GM23338 (cell line): Measurements from ENCODE around the gene CD47. TPM values are rescaled to one million over a fixed set of nuclear protein-coding genes. Genes with fewer than 3 reads are reported as not detected.

Experiments used
- ATAC-seq: fragments of 200-7000 bp; cut with Tn5 transposase; 3 replicates; pipeline ENCODE4 v1.9.1; 2020
- DNase-seq: peaks from one replicate; pipeline ENCODE4 v3.0.0-alpha.2; 2015; ENCODE audit warnings: low spot score
- H2AFZ ChIP-seq: fragments of 200-600 bp; sonication (generic); 2 replicates; pipeline ENCODE4 v1.8.0; 2016; ENCODE audit warnings: antibody characterized with exemption, mild to moderate bottlenecking, moderate library complexity
- H3F3A ChIP-seq: fragments of 200-600 bp; sonication (generic); replicated peaks from 2 replicates; pipeline ENCODE4 v1.8.0; 2017; ENCODE audit warnings: antibody characterized with exemption, mixed run types, low read depth
- H3K27ac ChIP-seq: fragments of 200-600 bp; sonication (generic); 2 replicates; pipeline ENCODE4 v1.6.1; 2016; ENCODE audit warnings: low read depth
- H3K27me3 ChIP-seq: fragments of 200-600 bp; sonication (generic); 2 replicates; pipeline ENCODE4 v1.8.0; 2016; ENCODE audit warnings: mild to moderate bottlenecking, mixed run types, moderate library complexity; ENCODE audit not compliant: insufficient read depth
- H3K36me3 ChIP-seq: fragments of 200-600 bp; sonication (generic); 2 replicates; pipeline ENCODE4 v1.8.0; 2016; ENCODE audit warnings: mild to moderate bottlenecking; ENCODE audit not compliant: insufficient read depth
- H3K4me1 ChIP-seq: fragments of 200-600 bp; sonication (generic); 2 replicates; pipeline ENCODE4 v1.8.0; 2016; ENCODE audit warnings: mild to moderate bottlenecking, moderate library complexity; ENCODE audit not compliant: insufficient read depth
- H3K4me2 ChIP-seq: fragments of 200-600 bp; sonication (generic); 2 replicates; pipeline ENCODE4 v1.7.1; 2017; ENCODE audit warnings: mixed run types
- H3K4me3 ChIP-seq: fragments of 200-600 bp; sonication (generic); 2 replicates; pipeline ENCODE4 v1.6.1; 2016; ENCODE audit warnings: mixed run types
- H3K79me2 ChIP-seq: fragments of 200-600 bp; sonication (generic); replicated peaks from 2 replicates; pipeline ENCODE4 v1.8.0; 2017; ENCODE audit warnings: mild to moderate bottlenecking; ENCODE audit not compliant: insufficient read depth
- H3K9me2 ChIP-seq: fragments of 200-600 bp; sonication (generic); 2 replicates; pipeline ENCODE4 v1.8.0; 2017; ENCODE audit not compliant: insufficient read depth
- H4K20me1 ChIP-seq: fragments of 200-600 bp; sonication (generic); replicated peaks from 2 replicates; pipeline ENCODE4 v1.8.0; 2017; ENCODE audit warnings: mild to moderate bottlenecking; ENCODE audit not compliant: insufficient read depth
- H3K27ac Mint-ChIP-seq: 2 replicates; pipeline ENCODE4 v1.8.0; 2020; ENCODE audit warnings: inconsistent platforms, mild to moderate bottlenecking, moderate library complexity, mixed read lengths
- H3K27me3 Mint-ChIP-seq: 3 replicates; pipeline ENCODE4 v1.8.0; 2022; ENCODE audit warnings: low read depth, mild to moderate bottlenecking, moderate library complexity, mixed read lengths, inconsistent platforms; ENCODE audit not compliant: insufficient read depth, poor library complexity
- H3K36me3 Mint-ChIP-seq: 3 replicates; pipeline ENCODE4 v1.8.0; 2021; ENCODE audit warnings: low read depth, mild to moderate bottlenecking, inconsistent platforms, moderate library complexity, mixed read lengths
- H3K4me1 Mint-ChIP-seq: 3 replicates; pipeline ENCODE4 v1.8.0; 2020; ENCODE audit warnings: mild to moderate bottlenecking, inconsistent platforms, mixed read lengths
- H3K4me3 Mint-ChIP-seq: 3 replicates; pipeline ENCODE4 v1.8.0; 2021; ENCODE audit warnings: moderate library complexity, mild to moderate bottlenecking, inconsistent platforms, mixed read lengths
- H3K9me3 Mint-ChIP-seq: 3 replicates; pipeline ENCODE4 v1.8.0; 2020; ENCODE audit warnings: moderate library complexity, mild to moderate bottlenecking, inconsistent platforms, mixed read lengths
- CREB1 ChIP-seq: fragments of 250-450 bp; sonication (Bioruptor Pico); IDR thresholded peaks from 2 replicates; pipeline ENCODE4 v1.5.0; 2020; ENCODE audit warnings: low read depth, mild to moderate bottlenecking, moderate library complexity
- EZH2 ChIP-seq: fragments of 200-600 bp; sonication (generic); IDR thresholded peaks from one replicate; pipeline ENCODE4 v1.8.0; 2017; ENCODE audit warnings: antibody characterized with exemption, mild to moderate bottlenecking, low read depth; ENCODE audit not compliant: unreplicated experiment
- EZH2phosphoT487 ChIP-seq: fragments of 200-600 bp; sonication (generic); IDR thresholded peaks from one replicate; pipeline ENCODE4 v1.8.1; 2018; ENCODE audit warnings: antibody characterized with exemption; ENCODE audit not compliant: unreplicated experiment
- JUNB ChIP-seq: IDR thresholded peaks from one replicate; pipeline ENCODE4 v1.6.1; 2016; ENCODE audit warnings: antibody characterized with exemption; ENCODE audit not compliant: unreplicated experiment
- NANOG ChIP-seq: IDR thresholded peaks from 2 replicates; pipeline ENCODE4 v1.6.1; 2016; ENCODE audit warnings: antibody characterized with exemption, borderline replicate concordance
- POLR2AphosphoS5 ChIP-seq: IDR thresholded peaks from 2 replicates; pipeline ENCODE4 v1.6.1; 2016; ENCODE audit warnings: antibody characterized with exemption, low read depth
- REST ChIP-seq: IDR thresholded peaks from one replicate; pipeline ENCODE4 v1.6.1; 2018; ENCODE audit warnings: antibody characterized with exemption; ENCODE audit not compliant: unreplicated experiment
- ZNF114 ChIP-seq: fragments of 250-450 bp; sonication (Bioruptor Pico); IDR thresholded peaks from 2 replicates; pipeline ENCODE4 v1.5.0; 2020; ENCODE audit warnings: mild to moderate bottlenecking, moderate library complexity
- ZNF331 ChIP-seq: fragments of 250-450 bp; sonication (Bioruptor Pico); IDR thresholded peaks from 2 replicates; pipeline ENCODE4 v1.5.0; 2020; ENCODE audit warnings: low read depth, mild to moderate bottlenecking, moderate library complexity
- polyA plus RNA-seq: library from polyadenylated mRNA; unstranded; fragments of >200 nt; fragmentation: Nextera tagmentation; extraction: Ambion mirVana; gene quantifications from 2 replicates; pipeline ENCODE4 v1.2.1, GENCODE V29; 2016
- total RNA-seq: library from RNA; depleted of rRNA; stranded (reverse); fragments of >200 nt; shearing (Covaris generic); gene quantifications from 2 replicates; pipeline ENCODE4 v1.2.3, GENCODE V29; 2014
- TF ChIP-seq, protein P1 (sequence below): fragments of 250-450 bp; sonication (Bioruptor Pico); IDR thresholded peaks from 2 replicates; pipeline ENCODE4 v1.5.0; 2020; ENCODE audit warnings: mild to moderate bottlenecking, moderate library complexity
- TF ChIP-seq, protein P2 (sequence below): IDR thresholded peaks from 2 replicates; pipeline ENCODE4 v1.6.1; 2016; ENCODE audit warnings: antibody characterized with exemption
- TF ChIP-seq, protein P3 (sequence below), 2 experiments: fragments of 200-600 bp in 1 of 2; sonication (generic) in 1 of 2; conservative IDR thresholded peaks; 2 replicates each; pipeline versions ENCODE4 v1.5.1 to v1.6.1; 2016 to 2017; ENCODE audit warnings: antibody characterized with exemption in 2 of 2, low read depth in 2 of 2, mild to moderate bottlenecking in 2 of 2, moderate library complexity in 1 of 2

CD47 gene
- total and polyA plus RNA-seq, 2 experiments from 2014 or later, result 22.1 to 26.9 TPM

DNA sequence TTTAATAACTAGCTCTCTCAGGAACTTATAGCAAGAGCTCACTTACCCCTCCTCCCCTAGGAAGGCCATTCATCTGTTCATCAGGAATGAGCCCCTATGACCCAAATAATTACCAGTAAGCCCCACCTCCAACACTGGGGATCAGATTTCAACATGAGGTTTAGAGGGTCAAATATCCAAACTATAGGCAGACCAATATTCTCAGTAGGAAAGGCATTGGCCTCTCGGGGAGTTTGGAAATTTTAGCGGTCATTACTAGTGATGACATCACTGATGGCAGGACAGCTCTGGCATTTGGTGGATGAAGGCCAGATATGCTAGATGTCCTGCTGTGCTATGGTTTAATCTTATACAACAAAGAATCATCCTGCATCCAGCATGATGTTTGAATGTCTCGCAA is 15.2 kb upstream of the CD47 start:
- Histone ChIP-seq H2AFZ (0 out of 2 replicates have a peak overlapping the region, but pooled peaks have one; percentile 8), H3K27me3 (no peaks in the 10 kb centered on the region), H3K27ac (no peak overlapping the region), H3K4me3 (no peak overlapping the region), H4K20me1 (no peaks in the 10 kb centered on the region), H3K9me2 (no peaks in the 10 kb centered on the region), H3F3A (no peaks in the 10 kb centered on the region), H3K4me2 (no peak overlapping the region), H3K4me1 (no peaks in the 10 kb centered on the region), H3K36me3 (no peaks in the 10 kb centered on the region), H3K79me2 (no peaks in the 10 kb centered on the region)
- ATAC-seq, result no peak
- Mint-ChIP-seq H3K36me3 (no peaks in the 10 kb centered on the region), H3K4me1 (peaks cover 9% of the 10 kb centered on the region), H3K27me3 (peaks cover 2% of the 10 kb centered on the region), H3K9me3 (no peaks in the 10 kb centered on the region), H3K4me3 (no peak overlapping the region), H3K27ac (no peak overlapping the region; the same call in 1 of the 2 replicates)
- TF ChIP-seq POLR2AphosphoS5, result no peak
- TF ChIP-seq REST, result no peak
- TF ChIP-seq, protein P1, sequence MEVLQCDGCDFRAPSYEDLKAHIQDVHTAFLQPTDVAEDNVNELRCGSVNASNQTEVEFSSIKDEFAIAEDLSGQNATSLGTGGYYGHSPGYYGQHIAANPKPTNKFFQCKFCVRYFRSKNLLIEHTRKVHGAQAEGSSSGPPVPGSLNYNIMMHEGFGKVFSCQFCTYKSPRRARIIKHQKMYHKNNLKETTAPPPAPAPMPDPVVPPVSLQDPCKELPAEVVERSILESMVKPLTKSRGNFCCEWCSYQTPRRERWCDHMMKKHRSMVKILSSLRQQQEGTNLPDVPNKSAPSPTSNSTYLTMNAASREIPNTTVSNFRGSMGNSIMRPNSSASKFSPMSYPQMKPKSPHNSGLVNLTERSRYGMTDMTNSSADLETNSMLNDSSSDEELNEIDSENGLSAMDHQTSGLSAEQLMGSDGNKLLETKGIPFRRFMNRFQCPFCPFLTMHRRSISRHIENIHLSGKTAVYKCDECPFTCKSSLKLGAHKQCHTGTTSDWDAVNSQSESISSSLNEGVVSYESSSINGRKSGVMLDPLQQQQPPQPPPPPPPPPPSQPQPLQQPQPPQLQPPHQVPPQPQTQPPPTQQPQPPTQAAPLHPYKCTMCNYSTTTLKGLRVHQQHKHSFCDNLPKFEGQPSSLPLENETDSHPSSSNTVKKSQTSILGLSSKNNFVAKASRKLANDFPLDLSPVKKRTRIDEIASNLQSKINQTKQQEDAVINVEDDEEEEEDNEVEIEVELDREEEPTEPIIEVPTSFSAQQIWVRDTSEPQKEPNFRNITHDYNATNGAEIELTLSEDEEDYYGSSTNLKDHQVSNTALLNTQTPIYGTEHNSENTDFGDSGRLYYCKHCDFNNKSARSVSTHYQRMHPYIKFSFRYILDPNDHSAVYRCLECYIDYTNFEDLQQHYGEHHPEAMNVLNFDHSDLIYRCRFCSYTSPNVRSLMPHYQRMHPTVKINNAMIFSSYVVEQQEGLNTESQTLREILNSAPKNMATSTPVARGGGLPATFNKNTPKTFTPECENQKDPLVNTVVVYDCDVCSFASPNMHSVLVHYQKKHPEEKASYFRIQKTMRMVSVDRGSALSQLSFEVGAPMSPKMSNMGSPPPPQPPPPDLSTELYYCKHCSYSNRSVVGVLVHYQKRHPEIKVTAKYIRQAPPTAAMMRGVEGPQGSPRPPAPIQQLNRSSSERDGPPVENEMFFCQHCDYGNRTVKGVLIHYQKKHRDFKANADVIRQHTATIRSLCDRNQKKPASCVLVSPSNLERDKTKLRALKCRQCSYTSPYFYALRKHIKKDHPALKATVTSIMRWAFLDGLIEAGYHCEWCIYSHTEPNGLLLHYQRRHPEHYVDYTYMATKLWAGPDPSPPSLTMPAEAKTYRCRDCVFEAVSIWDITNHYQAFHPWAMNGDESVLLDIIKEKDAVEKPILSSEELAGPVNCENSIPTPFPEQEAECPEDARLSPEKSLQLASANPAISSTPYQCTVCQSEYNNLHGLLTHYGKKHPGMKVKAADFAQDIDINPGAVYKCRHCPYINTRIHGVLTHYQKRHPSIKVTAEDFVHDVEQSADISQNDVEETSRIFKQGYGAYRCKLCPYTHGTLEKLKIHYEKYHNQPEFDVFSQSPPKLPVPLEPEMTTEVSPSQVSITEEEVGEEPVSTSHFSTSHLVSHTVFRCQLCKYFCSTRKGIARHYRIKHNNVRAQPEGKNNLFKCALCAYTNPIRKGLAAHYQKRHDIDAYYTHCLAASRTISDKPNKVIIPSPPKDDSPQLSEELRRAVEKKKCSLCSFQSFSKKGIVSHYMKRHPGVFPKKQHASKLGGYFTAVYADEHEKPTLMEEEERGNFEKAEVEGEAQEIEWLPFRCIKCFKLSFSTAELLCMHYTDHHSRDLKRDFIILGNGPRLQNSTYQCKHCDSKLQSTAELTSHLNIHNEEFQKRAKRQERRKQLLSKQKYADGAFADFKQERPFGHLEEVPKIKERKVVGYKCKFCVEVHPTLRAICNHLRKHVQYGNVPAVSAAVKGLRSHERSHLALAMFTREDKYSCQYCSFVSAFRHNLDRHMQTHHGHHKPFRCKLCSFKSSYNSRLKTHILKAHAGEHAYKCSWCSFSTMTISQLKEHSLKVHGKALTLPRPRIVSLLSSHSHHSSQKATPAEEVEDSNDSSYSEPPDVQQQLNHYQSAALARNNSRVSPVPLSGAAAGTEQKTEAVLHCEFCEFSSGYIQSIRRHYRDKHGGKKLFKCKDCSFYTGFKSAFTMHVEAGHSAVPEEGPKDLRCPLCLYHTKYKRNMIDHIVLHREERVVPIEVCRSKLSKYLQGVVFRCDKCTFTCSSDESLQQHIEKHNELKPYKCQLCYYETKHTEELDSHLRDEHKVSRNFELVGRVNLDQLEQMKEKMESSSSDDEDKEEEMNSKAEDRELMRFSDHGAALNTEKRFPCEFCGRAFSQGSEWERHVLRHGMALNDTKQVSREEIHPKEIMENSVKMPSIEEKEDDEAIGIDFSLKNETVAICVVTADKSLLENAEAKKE (CRISPR knock-in tag), result no peak
- TF ChIP-seq NANOG, result no peak
- no peak for TF ChIP-seq JUNB
- no peak for TF ChIP-seq ZNF331 (CRISPR knock-in tag)
- TF ChIP-seq ZNF114 (CRISPR knock-in tag), result no peak
- TF ChIP-seq CREB1, result no peak
- TF ChIP-seq, protein P2, sequence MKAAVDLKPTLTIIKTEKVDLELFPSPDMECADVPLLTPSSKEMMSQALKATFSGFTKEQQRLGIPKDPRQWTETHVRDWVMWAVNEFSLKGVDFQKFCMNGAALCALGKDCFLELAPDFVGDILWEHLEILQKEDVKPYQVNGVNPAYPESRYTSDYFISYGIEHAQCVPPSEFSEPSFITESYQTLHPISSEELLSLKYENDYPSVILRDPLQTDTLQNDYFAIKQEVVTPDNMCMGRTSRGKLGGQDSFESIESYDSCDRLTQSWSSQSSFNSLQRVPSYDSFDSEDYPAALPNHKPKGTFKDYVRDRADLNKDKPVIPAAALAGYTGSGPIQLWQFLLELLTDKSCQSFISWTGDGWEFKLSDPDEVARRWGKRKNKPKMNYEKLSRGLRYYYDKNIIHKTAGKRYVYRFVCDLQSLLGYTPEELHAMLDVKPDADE, result no peak
- no peak for TF ChIP-seq EZH2
- no peak for TF ChIP-seq EZH2phosphoT487
- TF ChIP-seq, protein P3, sequence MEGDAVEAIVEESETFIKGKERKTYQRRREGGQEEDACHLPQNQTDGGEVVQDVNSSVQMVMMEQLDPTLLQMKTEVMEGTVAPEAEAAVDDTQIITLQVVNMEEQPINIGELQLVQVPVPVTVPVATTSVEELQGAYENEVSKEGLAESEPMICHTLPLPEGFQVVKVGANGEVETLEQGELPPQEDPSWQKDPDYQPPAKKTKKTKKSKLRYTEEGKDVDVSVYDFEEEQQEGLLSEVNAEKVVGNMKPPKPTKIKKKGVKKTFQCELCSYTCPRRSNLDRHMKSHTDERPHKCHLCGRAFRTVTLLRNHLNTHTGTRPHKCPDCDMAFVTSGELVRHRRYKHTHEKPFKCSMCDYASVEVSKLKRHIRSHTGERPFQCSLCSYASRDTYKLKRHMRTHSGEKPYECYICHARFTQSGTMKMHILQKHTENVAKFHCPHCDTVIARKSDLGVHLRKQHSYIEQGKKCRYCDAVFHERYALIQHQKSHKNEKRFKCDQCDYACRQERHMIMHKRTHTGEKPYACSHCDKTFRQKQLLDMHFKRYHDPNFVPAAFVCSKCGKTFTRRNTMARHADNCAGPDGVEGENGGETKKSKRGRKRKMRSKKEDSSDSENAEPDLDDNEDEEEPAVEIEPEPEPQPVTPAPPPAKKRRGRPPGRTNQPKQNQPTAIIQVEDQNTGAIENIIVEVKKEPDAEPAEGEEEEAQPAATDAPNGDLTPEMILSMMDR (conservative IDR thresholded peaks at IDR 0.05; ENCODE audit: low read depth in 2 of 2), result no peak
- no peak for DNase-seq
